ENCODE data around the gene CYP2S1.
"Not testable (repeated sequence)": the region's sequence is repeated elsewhere in the genome, so short reads cannot be mapped to it uniquely, and the experiment has no call there.

Gene CYP2S1

GRCh38 chr19:41226874-41227390, 33.9 kb downstream of the CYP2S1 start:
- DNase-seq, result no peak

GRCh38 chr19:41228486-41228885, 35.5 kb downstream of the CYP2S1 start:
- DNase-seq, result no peak

GRCh38 chr19:41229338-41229737, 36.3 kb downstream of the CYP2S1 start:
- not testable (repeated sequence) for DNase-seq

GRCh38 chr19:41230067-41230857, 37.2 kb downstream of the CYP2S1 start:
- no peak for DNase-seq

- no peak for DNase-seq
Measured at GRCh38 chr19:41232686-41233085, 39.7 kb downstream of the CYP2S1 start.

GRCh38 chr19:41233748-41234240, 40.8 kb downstream of the CYP2S1 start:
- DNase-seq, result no peak

- no peak for DNase-seq
Measured at GRCh38 chr19:41234512-41235168, 41.6 kb downstream of the CYP2S1 start.

GRCh38 chr19:41235480-41235879, 42.5 kb downstream of the CYP2S1 start:
- no peak for DNase-seq

- no peak for DNase-seq
Measured at GRCh38 chr19:41238244-41238643, 45.2 kb downstream of the CYP2S1 start.

GRCh38 chr19:41239363-41239762, 46.3 kb downstream of the CYP2S1 start:
- DNase-seq, result no peak

GRCh38 chr19:41239961-41240574, 47.0 kb downstream of the CYP2S1 start:
- DNase-seq, result no peak

GRCh38 chr19:41241859-41242258, 48.8 kb downstream of the CYP2S1 start:
- no peak for DNase-seq

GRCh38 chr19:41244117-41244516, 51.1 kb downstream of the CYP2S1 start:
- no peak for DNase-seq

- no peak for DNase-seq
Measured at GRCh38 chr19:41245843-41246242, 52.8 kb downstream of the CYP2S1 start.

GRCh38 chr19:41248895-41249294, 55.9 kb downstream of the CYP2S1 start:
- DNase-seq, result no peak

GRCh38 chr19:41249707-41250423, 56.8 kb downstream of the CYP2S1 start:
- no peak for DNase-seq

GRCh38 chr19:41253660-41254059, 60.6 kb downstream of the CYP2S1 start:
- no peak for DNase-seq

GRCh38 chr19:41255171-41255570, 62.2 kb downstream of the CYP2S1 start:
- no peak for DNase-seq
